ENCODE results near the gene DIS3L2. TPM values are rescaled to one million over a fixed set of nuclear protein-coding genes. Genes with fewer than 3 reads are reported as not detected.

DIS3L2 gene
- total RNA-seq, 2 donors from 2014 or later: 21.6 to 30.2 TPM

GRCh38 chr2:232073699-232074098 lies 112.2 kb downstream of the DIS3L2 start:
- H3K27ac Mint-ChIP-seq: no peak overlapping the region
- no peaks in the 10 kb centered on the region for H3K9me3 Mint-ChIP-seq
- H3K36me3 Mint-ChIP-seq (ENCODE audit: low read depth): no peaks in the 10 kb centered on the region
- H3K4me1 Mint-ChIP-seq: peaks cover 28% of the 10 kb centered on the region
- no peak overlapping the region for H3K4me3 Mint-ChIP-seq
- H3K27me3 Mint-ChIP-seq: no peaks in the 10 kb centered on the region
- no peak for ATAC-seq (replicated peaks)

DNA sequence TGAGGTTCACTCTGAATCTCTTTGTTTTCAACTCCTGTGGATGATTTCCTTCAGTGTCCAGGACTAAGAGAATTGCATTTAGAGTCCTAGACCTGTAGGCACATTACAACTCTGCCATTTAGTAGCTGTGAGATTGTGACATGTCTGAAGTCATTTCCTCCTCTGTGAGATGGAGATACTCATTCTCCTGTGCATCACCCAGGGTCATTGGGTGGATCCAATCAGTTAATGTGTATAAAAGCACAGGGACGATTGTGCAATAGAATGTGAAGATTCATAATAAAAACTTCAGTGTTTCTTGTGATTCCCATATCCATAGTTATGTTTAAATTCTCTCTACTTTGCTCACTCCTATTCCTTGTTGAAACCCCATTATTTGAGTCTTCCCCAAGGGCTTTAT lies 113.6 kb downstream of the DIS3L2 start:
- peak; percentile 21 for ATAC-seq (replicated peaks)
- no peaks in the 10 kb centered on the region for H3K9me3 Mint-ChIP-seq
- no peaks in the 10 kb centered on the region for H3K36me3 Mint-ChIP-seq (ENCODE audit: low read depth)
- H3K27me3 Mint-ChIP-seq: no peaks in the 10 kb centered on the region
- no peak overlapping the region for H3K4me3 Mint-ChIP-seq
- peaks cover 23% of the 10 kb centered on the region for H3K4me1 Mint-ChIP-seq
- H3K27ac Mint-ChIP-seq: no peak overlapping the region

DNA sequence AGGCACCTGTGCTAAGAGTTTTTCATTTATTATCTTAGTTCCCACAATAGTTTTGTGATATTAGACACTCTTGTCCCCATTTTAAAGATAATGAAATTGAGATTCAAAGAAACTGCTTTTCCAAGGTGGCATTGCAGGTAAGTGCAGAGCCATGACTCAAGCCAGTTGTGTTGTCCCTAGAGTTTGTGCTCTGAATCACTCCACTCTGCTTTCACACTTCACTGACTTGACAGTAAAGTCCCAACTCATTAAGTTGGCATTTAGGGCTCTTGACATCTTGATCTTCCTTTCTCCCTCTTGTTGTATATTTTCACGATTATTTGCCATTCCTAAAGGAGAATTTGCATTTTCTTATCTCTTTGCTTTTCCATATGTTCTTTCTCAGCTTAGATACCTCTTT lies 114.3 kb downstream of the DIS3L2 start:
- Mint-ChIP-seq H3K27ac (no peak overlapping the region), H3K9me3 (no peaks in the 10 kb centered on the region), H3K36me3 (ENCODE audit: low read depth) (no peaks in the 10 kb centered on the region), H3K27me3 (no peaks in the 10 kb centered on the region), H3K4me1 (peaks cover 23% of the 10 kb centered on the region), H3K4me3 (no peak overlapping the region)
- peak; percentile 80 for ATAC-seq (replicated peaks)

GRCh38 chr2:232076272-232076671 lies 114.8 kb downstream of the DIS3L2 start:
- peaks cover 23% of the 10 kb centered on the region for H3K4me1 Mint-ChIP-seq
- H3K27ac Mint-ChIP-seq: no peak overlapping the region
- ATAC-seq (replicated peaks): peak; percentile 16
- no peak overlapping the region for H3K4me3 Mint-ChIP-seq
- H3K9me3 Mint-ChIP-seq: no peaks in the 10 kb centered on the region
- no peaks in the 10 kb centered on the region for H3K27me3 Mint-ChIP-seq
- no peaks in the 10 kb centered on the region for H3K36me3 Mint-ChIP-seq (ENCODE audit: low read depth)

DNA sequence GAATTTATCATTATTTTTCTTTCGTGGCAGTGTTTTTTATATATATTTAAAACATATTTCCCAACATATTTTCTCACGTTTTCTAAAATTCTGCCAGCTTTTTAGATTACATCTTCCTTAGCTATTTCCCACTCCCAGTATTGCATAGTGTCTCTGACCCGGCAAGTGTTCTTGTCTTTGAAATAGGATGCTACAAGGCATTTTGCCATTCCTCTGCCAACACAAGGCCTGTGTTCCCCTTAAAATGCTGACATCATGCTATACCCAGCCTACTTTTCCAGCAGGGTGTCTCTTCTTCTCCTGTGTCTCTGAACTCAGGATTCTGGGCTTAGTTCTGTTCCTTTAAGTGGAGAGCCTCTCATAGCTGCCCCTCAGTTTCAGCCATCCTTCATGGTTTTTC lies 115.2 kb downstream of the DIS3L2 start:
- Mint-ChIP-seq H3K36me3 (ENCODE audit: low read depth) (no peaks in the 10 kb centered on the region), H3K9me3 (no peaks in the 10 kb centered on the region), H3K4me3 (no peak overlapping the region), H3K4me1 (peaks cover 20% of the 10 kb centered on the region), H3K27ac (no peak overlapping the region), H3K27me3 (no peaks in the 10 kb centered on the region)
- ATAC-seq (replicated peaks): no peak

GRCh38 chr2:232085164-232085563 lies 123.7 kb downstream of the DIS3L2 start:
- no peaks in the 10 kb centered on the region for H3K27me3 Mint-ChIP-seq
- no peaks in the 10 kb centered on the region for H3K9me3 Mint-ChIP-seq
- H3K27ac Mint-ChIP-seq: no peak overlapping the region
- no peak for ATAC-seq (replicated peaks)
- peaks cover 27% of the 10 kb centered on the region for H3K36me3 Mint-ChIP-seq (ENCODE audit: low read depth)
- peaks cover 3% of the 10 kb centered on the region for H3K4me1 Mint-ChIP-seq
- H3K4me3 Mint-ChIP-seq: no peak overlapping the region

GRCh38 chr2:232085826-232086425 lies 124.4 kb downstream of the DIS3L2 start:
- H3K27me3 Mint-ChIP-seq: no peaks in the 10 kb centered on the region
- H3K9me3 Mint-ChIP-seq: no peaks in the 10 kb centered on the region
- no peak overlapping the region for H3K4me3 Mint-ChIP-seq
- ATAC-seq (replicated peaks): no peak
- H3K4me1 Mint-ChIP-seq: peaks cover 5% of the 10 kb centered on the region
- H3K27ac Mint-ChIP-seq: no peak overlapping the region
- H3K36me3 Mint-ChIP-seq (ENCODE audit: low read depth): peaks cover 35% of the 10 kb centered on the region

GRCh38 chr2:232088771-232089170 lies 127.3 kb downstream of the DIS3L2 start:
- Mint-ChIP-seq H3K9me3 (no peaks in the 10 kb centered on the region), H3K4me3 (no peak overlapping the region), H3K27ac (no peak overlapping the region), H3K27me3 (no peaks in the 10 kb centered on the region), H3K36me3 (ENCODE audit: low read depth) (peaks cover 43% of the 10 kb centered on the region), H3K4me1 (peaks cover 9% of the 10 kb centered on the region)
- no peak for ATAC-seq (replicated peaks)

GRCh38 chr2:232094201-232094600 lies 132.7 kb downstream of the DIS3L2 start:
- no peak overlapping the region for H3K27ac Mint-ChIP-seq
- ATAC-seq (replicated peaks): no peak
- H3K27me3 Mint-ChIP-seq: no peaks in the 10 kb centered on the region
- peaks cover 67% of the 10 kb centered on the region for H3K36me3 Mint-ChIP-seq (ENCODE audit: low read depth)
- H3K4me1 Mint-ChIP-seq: peaks cover 9% of the 10 kb centered on the region
- no peak overlapping the region for H3K4me3 Mint-ChIP-seq
- H3K9me3 Mint-ChIP-seq: peaks cover 8% of the 10 kb centered on the region

DNA sequence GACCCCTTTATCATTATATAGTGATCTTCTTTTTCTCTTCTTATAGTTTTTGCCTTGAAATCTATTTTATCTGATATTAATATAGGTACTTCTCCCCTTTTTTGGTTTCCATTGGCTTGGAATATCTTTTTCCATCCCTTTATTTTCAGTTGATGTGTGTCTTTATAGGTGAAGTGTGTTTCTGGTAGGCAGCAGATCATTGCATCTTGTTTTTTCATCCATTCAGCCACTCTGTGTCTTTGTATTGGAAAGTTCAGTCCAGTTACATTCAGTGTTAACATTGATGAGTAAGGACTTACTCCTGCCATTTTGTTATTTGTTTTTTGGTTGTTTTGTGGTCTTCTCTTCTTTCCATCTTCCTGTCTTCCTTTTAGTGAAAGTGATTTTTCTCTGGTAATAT lies 133.4 kb downstream of the DIS3L2 start:
- Mint-ChIP-seq H3K9me3 (peaks cover 8% of the 10 kb centered on the region), H3K4me3 (no peak overlapping the region), H3K4me1 (peaks cover 9% of the 10 kb centered on the region), H3K36me3 (ENCODE audit: low read depth) (peaks cover 62% of the 10 kb centered on the region), H3K27me3 (no peaks in the 10 kb centered on the region), H3K27ac (no peak overlapping the region)
- ATAC-seq (replicated peaks): no peak

GRCh38 chr2:232097260-232097659 lies 135.7 kb downstream of the DIS3L2 start:
- Mint-ChIP-seq H3K9me3 (peaks cover 8% of the 10 kb centered on the region), H3K4me3 (no peak overlapping the region), H3K36me3 (ENCODE audit: low read depth) (peaks cover 51% of the 10 kb centered on the region), H3K27me3 (no peaks in the 10 kb centered on the region), H3K4me1 (peaks cover 4% of the 10 kb centered on the region), H3K27ac (no peak overlapping the region)
- no peak for ATAC-seq (replicated peaks)

DNA sequence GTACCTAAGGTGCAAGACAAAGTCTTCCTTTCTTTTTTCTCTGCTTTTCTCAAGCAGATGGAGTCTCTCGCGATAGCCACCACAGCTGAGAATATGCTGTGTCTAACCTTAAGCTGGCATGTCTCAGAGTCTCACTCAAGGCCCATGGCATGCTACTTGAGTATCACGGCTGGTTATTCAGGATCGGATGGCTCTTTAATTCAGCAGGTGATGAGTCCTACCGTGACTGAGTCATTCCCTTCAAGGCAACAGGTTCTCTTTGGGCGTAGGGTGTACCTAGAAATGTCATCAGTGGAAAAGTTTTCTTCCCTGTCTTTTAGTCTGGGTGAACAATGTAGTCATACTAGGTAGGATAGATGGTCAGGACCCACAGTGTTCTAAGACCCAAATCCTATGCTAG lies 136.2 kb downstream of the DIS3L2 start:
- Mint-ChIP-seq H3K9me3 (peaks cover 8% of the 10 kb centered on the region), H3K27ac (no peak overlapping the region), H3K36me3 (ENCODE audit: low read depth) (peaks cover 49% of the 10 kb centered on the region), H3K27me3 (no peaks in the 10 kb centered on the region), H3K4me1 (peaks cover 6% of the 10 kb centered on the region), H3K4me3 (no peak overlapping the region)
- ATAC-seq (replicated peaks): no peak

GRCh38 chr2:232102380-232102779 lies 140.9 kb downstream of the DIS3L2 start:
- peaks cover 17% of the 10 kb centered on the region for H3K36me3 Mint-ChIP-seq (ENCODE audit: low read depth)
- no peak overlapping the region for H3K27ac Mint-ChIP-seq
- H3K9me3 Mint-ChIP-seq: no peaks in the 10 kb centered on the region
- no peaks in the 10 kb centered on the region for H3K27me3 Mint-ChIP-seq
- no peak for ATAC-seq (replicated peaks)
- no peak overlapping the region for H3K4me3 Mint-ChIP-seq
- H3K4me1 Mint-ChIP-seq: peaks cover 6% of the 10 kb centered on the region

DNA sequence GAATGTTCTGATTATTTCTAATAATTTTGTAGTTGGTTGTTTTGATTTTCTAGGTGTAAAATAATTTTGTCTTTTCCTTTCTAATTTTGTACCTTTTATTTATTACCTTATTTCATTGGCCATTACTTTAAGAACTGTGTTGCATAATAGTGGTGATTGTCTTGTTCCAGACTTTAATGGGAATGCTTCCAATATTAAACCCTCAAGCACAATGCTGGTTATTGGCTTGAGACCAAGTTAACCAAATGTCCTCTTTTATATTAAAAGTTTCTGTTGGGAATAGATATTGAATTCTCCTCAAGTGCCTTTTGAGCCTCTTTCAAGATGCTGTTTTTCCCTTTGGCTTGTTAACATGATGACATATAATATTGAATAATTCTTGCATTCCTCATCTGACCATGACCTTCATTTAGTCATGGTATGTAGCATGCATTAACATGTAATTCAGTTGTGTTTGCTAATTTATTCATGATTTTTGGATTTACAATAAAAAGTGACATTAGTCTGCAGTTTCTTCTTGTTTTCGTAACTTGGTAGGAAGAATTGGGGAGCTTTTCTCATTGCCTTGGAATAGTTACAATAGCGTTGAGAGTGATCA lies 141.7 kb downstream of the DIS3L2 start:
- ATAC-seq (replicated peaks): no peak
- Mint-ChIP-seq H3K27ac (no peak overlapping the region), H3K4me1 (peaks cover 6% of the 10 kb centered on the region), H3K9me3 (no peaks in the 10 kb centered on the region), H3K36me3 (ENCODE audit: low read depth) (peaks cover 9% of the 10 kb centered on the region), H3K27me3 (no peaks in the 10 kb centered on the region), H3K4me3 (no peak overlapping the region)

DNA sequence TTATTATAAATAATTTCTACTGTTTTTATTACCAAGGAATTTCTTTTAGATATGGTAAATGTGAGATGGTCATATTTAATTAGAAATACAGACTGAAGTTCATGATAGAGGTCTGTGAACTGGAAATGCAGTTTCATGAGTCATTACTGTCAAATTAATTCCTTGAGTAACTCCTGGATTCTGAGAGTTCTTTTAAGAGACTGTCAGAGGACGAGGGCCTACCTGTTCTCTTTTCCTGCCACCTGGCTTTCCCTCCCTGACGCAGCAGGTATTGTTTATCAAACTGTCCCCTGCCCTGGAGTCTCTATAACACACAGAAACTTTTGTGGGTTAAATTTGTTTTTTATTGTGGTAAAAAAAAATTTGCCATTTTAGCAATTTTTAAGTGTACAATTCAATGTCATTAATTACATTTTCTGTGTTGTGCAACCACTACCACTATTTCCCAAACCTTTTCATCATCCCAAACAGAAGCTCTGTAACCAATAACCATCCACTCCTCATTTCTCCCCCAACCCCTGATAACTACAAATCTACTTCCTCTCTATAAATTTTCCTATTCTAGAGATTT lies 142.6 kb downstream of the DIS3L2 start:
- peaks cover 7% of the 10 kb centered on the region for H3K36me3 Mint-ChIP-seq (ENCODE audit: low read depth)
- no peak for ATAC-seq (replicated peaks)
- no peaks in the 10 kb centered on the region for H3K27me3 Mint-ChIP-seq
- H3K27ac Mint-ChIP-seq: no peak overlapping the region
- no peak overlapping the region for H3K4me3 Mint-ChIP-seq
- no peaks in the 10 kb centered on the region for H3K9me3 Mint-ChIP-seq
- peaks cover 6% of the 10 kb centered on the region for H3K4me1 Mint-ChIP-seq
